Esophagus muscularis mucosa (tissue), 3 donors: ENCODE measurements around the gene POLR3A.

ENCODE experiments used
- CTCF ChIP-seq, 3 experiments: fragments of 200-600 bp in 2 of 3; fragments of 450-650 bp in 1 of 3; sonication (generic) in 2 of 3; IDR thresholded peaks; one replicate each; pipeline ENCODE4 v1.5.1; 2017 to 2019; ENCODE audit warnings: antibody characterized with exemption in 3 of 3, mild to moderate bottlenecking in 2 of 3, moderate library complexity in 1 of 3
- EP300 ChIP-seq: sonication (generic); formaldehyde crosslinking; IDR thresholded peaks from one replicate; pipeline ENCODE4 v1.6.1; 2017; ENCODE audit warnings: antibody characterized with exemption

DNA sequence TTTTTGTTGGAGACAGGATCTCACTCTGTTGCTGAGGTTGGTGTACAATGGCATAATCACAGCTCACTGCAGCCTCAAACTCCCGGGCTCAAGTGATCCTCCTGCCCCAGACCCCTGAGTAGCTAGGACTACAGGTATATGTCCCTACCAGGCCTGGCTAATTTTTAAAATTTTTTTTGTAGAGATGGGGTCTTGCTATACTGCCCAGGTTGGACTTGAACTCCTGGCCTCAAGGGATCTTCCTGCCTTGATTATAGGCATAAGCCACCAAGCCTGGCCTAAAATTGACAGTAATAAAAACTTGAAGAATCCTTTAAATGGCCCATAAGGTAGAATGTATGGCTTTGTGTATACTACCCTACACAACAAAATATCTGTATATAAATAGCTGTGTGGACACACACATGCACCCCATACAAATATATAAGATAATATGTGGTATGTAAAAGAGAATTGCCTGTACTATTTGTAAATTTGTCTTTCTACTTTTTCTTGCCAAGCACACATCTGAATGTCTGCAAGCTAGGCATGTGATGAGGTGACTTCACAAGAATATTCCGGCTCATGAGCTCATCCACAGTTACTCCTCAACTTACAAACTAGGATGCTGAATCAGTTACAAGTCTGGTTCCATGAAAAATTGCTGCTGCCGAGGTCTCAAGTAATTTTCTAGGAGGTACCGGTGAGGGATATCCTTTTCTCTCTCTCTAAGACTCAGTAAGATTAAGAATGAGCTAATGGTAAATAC, 26.6 kb downstream of the POLR3A start:
- TF ChIP-seq EP300 (no peak), CTCF (IDR thresholded peaks at IDR 0.05) (no peak)
